Measurements from ENCODE around the gene NT5DC4. TPM values are rescaled to one million over a fixed set of nuclear protein-coding genes. Genes with fewer than 3 reads are reported as not detected.
"Not testable (repeated sequence)": the region's sequence is repeated elsewhere in the genome, so short reads cannot be mapped to it uniquely, and the experiment has no call there.

The NT5DC4 gene
- total RNA-seq, 1 donor from 2014 or later: 1.2 TPM

DNA sequence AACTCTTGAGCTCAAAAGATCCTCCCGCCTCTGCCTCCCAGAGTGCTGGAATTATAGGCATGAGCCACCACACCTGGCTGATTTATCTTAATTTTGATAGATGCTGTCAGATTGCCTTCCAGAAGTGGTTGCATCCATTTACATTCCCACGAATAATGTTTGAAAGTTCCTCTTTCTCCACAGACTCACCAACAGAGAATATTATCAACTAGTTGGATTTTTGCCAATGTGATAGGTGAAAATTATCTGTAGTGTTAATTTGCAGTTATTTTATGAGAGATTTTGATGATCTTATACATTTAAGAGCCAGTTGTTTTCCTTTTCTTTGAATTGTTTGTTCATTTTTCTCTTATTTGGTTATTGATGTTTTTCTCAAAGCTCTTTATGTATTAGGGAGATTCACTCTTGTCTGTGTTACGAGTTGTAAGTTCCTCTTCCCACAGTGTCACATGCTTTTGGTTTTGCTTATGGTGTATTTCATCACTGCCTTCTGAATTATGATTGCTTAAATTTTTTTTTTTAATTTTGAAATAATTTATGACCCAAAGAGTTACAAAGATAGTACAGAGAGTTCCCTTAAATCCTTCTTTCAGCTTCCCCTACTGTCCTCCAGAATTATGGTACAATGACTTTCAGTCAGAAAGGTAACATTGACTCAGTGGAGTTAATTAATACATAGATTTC, 20.7 kb upstream of the NT5DC4 start:
- DNase-seq (ENCODE audit: low spot score): no peak

DNA sequence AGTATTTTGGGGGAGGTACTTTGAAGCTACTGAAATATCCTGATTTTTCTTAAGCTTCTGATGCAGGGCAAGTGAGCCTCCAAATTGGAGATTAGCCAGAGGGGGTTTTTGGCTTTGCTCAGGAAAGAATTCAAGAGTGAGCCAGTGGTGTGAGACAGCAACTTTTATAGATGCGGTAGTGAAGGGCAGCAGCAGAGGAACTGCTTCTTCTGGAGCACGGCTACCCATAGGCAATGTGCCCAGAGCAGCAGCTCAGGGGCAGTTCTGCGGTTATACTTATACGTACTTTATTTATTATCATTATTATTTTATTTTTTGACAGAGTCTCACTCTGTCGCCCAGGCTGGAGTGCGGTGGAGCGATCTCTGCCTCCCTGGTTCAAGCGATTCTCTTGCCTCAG, 19.8 kb upstream of the NT5DC4 start:
- no peak for DNase-seq (ENCODE audit: low spot score)

DNA sequence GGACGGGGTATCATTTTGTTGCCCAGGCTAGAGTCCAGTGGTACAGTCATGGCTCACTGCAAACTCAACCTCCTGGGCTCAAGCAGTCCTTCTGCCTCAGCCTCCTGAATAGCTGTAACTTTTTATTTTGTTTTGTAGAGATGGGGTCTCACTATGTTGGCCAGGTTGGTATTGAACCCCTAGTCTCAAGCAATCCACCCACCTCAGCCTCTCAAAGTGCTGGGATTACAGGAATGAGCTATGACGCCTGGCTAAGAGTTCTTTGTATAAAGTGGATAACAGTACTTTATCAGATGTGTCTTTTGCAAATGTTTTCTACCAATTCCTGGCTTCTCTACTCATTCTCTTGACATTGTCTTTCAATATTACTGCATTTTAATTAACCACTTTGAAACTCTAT, 17.1 kb upstream of the NT5DC4 start:
- no peak for DNase-seq (ENCODE audit: low spot score)

GRCh38 chr2:112705575-112705974, 15.2 kb upstream of the NT5DC4 start:
- no peak for DNase-seq (ENCODE audit: low spot score)

DNA sequence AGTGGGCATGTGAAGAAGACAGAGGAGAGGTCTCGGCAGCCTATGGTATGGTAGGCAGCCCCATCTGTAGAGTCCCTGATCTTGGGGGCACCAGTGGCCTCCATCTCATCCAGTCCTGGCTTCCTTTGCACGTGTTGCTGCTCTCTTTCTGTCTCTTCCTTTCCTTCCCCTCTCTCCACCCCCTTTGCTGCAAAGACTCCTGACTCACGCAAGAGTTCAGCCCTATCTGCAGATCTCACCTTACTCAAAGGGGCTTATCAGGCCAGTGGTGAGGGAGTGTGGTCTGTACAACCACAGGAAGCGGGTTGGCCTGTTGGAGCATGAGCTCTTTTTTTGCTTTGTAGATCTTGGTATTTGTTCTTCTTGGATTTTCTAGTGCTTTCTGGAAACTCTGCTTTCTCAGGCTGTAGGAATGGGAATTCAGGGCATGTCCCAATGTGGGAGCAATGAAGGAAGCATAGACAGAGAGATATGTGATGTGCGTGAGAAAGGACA, 14.6 kb upstream of the NT5DC4 start:
- DNase-seq (ENCODE audit: low spot score): no peak

DNA sequence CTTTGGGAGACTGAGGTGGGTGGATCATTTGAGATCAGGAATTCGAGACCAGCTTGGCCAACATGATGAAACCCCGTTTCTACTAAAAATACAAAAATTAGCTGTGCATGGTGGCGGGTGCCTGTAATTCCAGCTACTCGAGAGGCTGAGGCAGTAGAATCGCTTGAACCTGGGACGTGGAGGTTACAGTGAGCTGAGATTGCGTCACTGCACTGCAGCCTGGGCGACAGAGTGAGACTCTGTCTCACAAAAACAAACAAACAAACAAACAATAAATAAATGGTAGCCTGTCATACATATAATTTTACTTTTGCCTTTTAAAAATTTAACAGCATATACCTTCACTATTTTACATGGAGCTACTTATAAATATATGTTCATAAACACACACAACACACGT, 13.9 kb upstream of the NT5DC4 start:
- not testable (repeated sequence) for DNase-seq (ENCODE audit: low spot score)

DNA sequence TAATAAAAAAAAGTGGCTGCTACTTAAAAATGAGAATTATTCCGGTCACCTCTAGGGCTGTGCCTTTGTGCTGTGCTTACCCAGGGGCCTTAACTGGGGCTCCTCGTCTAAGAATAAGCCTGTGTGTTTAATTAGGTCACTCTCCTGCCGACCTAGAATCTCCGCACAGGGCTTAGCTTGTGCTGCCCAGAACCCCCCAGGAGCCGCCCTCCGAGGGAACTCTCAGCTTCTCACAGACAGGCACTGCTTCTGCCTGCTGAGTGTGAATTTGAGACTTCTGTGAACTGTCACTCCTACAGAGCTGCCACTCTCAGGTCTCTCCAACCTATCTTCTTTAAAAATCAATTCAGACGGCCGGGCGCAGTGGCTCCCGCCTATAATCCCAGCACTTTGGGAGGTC, 11.9 kb upstream of the NT5DC4 start:
- no peak for DNase-seq (ENCODE audit: low spot score)

DNA sequence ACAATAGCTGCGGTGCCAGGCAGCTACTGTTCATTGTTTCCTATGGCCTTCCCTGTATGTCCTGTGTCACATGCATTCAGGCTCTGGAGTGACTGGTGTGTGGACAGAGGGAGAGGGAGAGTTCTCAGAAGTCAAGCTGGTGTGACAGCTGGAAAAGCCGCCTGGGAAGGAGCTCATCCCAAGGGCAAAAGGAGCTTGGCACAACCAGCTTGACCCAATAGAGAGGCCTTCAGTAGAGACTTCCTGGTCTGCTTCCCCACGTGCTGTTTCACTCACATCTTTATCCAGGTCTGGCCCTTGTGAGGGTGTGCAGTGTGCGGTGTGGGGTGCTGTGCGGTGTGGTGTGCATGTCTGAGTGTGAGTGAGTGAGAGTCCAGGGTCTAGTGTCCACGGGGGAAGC, 11.1 kb upstream of the NT5DC4 start:
- no peak for DNase-seq (ENCODE audit: low spot score)

GRCh38 chr2:112710956-112711750, 9.7 kb upstream of the NT5DC4 start:
- no peak for DNase-seq (ENCODE audit: low spot score)

GRCh38 chr2:112712465-112712864, 8.4 kb upstream of the NT5DC4 start:
- DNase-seq (ENCODE audit: low spot score): no peak

DNA sequence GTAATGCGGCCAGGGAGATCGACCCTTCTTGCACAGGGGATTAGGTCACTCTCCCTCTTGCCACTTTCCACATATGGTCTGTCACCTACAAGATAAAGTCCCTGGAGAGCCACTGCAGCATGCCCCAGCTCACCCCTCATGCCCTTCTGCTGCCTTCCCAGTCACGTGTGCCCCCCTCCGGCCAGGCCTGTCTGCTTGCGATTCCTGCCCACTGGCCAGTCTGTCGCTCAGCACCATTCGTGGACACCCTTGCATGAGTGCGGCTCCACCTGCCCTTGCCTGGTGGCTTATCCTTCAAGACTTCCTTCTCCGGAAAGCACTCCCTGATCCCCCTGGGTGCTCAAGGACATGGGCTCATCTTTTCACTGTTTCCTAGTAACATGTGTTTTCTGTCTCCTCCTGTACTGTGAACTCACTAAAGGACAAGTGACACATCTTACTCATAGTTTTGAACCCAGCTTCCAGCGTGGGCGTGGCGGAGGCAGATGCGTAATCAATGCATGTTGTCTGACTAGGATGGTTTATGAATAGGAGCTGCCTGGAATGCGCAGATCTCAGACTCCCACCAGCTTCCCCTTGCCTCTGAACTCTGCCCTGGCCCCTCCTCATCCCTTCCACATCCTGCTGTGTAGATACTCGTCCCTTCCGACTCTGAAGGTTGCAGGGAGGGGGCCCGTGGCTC, 7.8 kb upstream of the NT5DC4 start:
- DNase-seq (ENCODE audit: low spot score): no peak

DNA sequence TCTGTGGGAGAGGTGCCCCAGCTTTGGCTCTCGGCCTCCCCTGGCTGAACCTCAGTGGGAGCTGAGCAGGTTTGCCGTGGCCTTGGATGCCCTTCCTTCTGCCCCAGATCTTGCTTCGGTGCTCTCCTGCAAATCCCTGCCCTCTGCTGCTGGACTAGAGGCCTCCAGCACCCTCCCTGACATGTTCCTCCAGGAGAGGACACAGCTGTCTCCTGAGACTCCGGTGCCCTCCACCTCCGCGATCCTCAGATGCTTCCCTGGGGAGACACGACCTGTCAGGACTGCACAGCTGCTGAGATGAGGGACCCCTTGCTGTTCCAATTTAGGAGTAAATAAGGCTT, 7.3 kb upstream of the NT5DC4 start:
- no peak for DNase-seq (ENCODE audit: low spot score)

DNA sequence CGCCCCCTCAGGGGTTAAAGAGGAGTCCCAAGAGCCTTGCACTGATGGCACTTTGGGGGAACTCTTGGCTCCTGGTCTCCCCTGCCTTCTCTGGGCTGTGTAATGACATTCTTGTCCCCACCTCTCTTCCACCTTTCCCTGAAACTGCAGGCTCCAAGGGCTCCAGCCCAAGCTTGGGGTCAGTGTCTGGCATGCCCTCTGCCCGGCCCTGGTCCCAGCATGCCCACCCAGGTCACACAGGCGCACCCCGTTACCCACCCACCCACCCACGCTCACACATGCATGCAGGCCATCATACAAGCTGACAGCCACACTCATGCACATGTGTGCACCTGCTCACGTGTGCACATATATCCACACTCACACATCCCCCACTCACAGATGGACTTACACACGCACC, 6.9 kb upstream of the NT5DC4 start:
- no peak for DNase-seq (ENCODE audit: low spot score)

GRCh38 chr2:112714331-112714730, 6.5 kb upstream of the NT5DC4 start:
- no peak for DNase-seq (ENCODE audit: low spot score)

GRCh38 chr2:112714836-112715631, 5.8 kb upstream of the NT5DC4 start:
- DNase-seq (ENCODE audit: low spot score): no peak

DNA sequence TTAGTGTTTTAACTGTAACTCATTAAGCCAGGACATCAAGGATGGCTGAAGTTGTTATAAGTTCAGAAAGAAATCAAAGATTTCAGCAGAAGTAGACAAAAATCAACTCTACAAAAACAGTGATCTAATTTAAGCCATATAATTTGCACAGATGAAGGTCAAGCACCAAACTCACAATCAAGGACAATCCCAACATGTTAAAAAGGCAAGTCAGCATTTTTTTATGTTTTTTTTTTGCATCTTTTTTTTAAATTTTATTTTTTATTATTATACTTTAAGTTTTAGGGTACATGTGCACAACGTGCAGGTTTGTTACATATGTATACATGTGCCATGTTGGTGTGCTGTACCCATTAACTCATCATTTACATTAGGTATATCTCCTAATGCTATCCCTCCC, 4.7 kb upstream of the NT5DC4 start:
- not testable (repeated sequence) for DNase-seq (ENCODE audit: low spot score)

DNA sequence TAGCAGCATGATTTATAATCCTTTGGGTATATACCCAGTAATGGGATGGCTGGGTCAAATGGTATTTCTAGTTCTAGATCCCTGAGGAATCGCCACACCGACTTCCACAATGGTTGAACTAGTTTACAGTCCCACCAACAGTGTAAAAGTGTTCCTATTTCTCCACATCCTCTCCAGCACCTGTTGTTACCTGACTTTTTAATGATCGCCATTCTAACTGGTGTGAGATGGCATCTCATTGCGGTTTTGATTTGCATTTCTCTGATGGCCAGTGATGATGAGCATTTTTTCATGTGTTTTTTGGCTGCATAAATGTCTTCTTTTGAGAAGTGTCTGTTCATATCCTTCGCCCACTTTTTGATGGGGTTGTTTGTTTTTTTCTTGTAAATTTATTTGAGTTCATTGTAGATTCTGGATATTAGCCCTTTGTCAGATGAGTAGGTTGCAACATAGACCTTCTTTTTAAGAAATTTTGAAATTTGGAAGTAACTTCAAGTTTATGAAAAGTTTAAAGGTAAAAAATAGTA, 3.9 kb upstream of the NT5DC4 start:
- not testable (repeated sequence) for DNase-seq (ENCODE audit: low spot score)

DNA sequence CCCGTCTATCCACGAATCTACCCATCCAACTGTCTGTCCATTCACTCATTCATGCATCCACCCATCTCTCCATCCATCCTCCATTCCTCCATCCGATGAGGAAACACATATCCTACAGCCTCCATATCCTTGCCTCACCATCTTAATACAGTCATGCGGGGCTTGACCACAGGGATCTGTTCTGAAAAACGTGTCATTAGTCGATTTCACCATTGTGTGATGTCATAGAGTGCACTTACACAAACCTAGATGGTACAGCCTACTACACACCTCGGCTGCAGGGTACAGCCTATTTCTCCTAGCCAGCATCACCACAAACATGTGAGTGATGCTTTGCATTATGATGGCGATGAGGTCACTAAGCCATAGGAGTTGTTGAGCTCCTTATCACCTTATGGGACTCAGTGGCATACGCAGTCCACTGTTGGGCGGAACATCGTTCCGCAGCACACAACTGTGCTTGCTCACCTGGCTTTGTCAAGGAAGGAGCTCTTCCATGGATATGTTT, 1.9 kb upstream of the NT5DC4 start:
- no peak for DNase-seq (ENCODE audit: low spot score)

DNA sequence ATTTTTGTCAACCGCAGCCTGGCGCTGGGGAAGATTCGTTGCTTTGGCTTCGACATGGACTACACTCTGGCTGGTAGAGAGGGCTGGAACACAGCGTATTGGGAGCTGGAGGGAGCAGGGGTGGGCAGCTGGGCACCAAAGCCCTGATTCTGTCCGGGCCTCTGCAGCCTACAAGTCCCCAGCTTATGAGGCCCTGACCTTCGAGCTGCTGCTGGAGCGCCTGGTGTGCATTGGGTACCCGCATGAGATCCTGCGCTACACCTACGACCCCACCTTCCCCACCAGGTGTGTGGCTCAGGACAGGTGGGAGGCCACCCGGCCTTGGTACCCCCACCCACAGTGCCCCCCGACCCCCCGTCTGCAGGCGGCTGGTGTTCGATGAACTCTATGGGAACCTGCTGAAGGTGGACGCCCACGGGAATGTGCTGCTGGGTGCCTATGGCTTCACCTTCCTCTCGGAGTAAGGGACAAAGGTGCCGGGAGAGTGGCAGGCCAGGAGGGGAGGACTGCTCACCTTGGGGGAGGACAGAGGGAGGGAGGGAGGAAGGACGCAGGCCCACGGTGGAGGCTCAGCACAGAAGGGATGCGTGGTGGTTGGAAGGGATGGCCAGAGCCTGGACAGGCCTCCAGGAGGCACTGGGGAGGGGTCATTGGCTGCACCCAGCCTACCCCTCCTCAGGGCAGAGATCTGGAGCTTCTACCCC, 1.2 kb downstream of the NT5DC4 start:
- DNase-seq (ENCODE audit: low spot score): no peak

GRCh38 chr2:112722816-112723546, 2.2 kb downstream of the NT5DC4 start:
- no peak for DNase-seq (ENCODE audit: low spot score)

All from umbilical cord (tissue), 2 donors.